Esophagus muscularis mucosa (tissue), 4 donors: ENCODE measurements around the gene UBR2.
"Not testable (repeated sequence)": the region's sequence is repeated elsewhere in the genome, so short reads cannot be mapped to it uniquely, and the experiment has no call there.

Source experiments
- CTCF ChIP-seq, 3 experiments: fragments of 200-600 bp in 2 of 3; fragments of 450-650 bp in 1 of 3; sonication (generic) in 2 of 3; IDR thresholded peaks; one replicate each; pipeline ENCODE4 v1.5.1; 2017 to 2019; ENCODE audit warnings: antibody characterized with exemption in 3 of 3, mild to moderate bottlenecking in 2 of 3, moderate library complexity in 1 of 3
- EP300 ChIP-seq: sonication (generic); formaldehyde crosslinking; IDR thresholded peaks from one replicate; pipeline ENCODE4 v1.6.1; 2017; ENCODE audit warnings: antibody characterized with exemption
- POLR2A ChIP-seq: fragments of 450-650 bp; IDR thresholded peaks from one replicate; pipeline ENCODE4 v1.6.1; 2017; ENCODE audit warnings: antibody characterized with exemption, moderate library complexity, mild to moderate bottlenecking, low read depth
- POLR2AphosphoS5 ChIP-seq, 2 donors: sonication (generic); formaldehyde crosslinking; IDR thresholded peaks; one replicate each; pipeline ENCODE4 v1.6.1; 2017; ENCODE audit warnings: antibody characterized with exemption in 2 of 2

- TF ChIP-seq CTCF (IDR thresholded peaks at IDR 0.05); POLR2AphosphoS5 (IDR thresholded peaks at IDR 0.05); POLR2A; EP300: not testable (repeated sequence)
Observed at GRCh38 chr6:42567237-42567636, 3.4 kb downstream of the UBR2 start.
